DMS53 treated with DMSO at 0.1 percent for 48 hours (cell line): ENCODE data around the gene HIP1R.

Experiments
- DNase-seq: peaks from one replicate; lab custom pipeline; 2025; ENCODE audit not compliant: unreplicated experiment; lab: John Stamatoyannopoulos, UW

Gene HIP1R

GRCh38 chr12:122859303-122860039 is 24.2 kb downstream of the HIP1R start:
- no peak for DNase-seq

GRCh38 chr12:122860040-122860853 is 25.0 kb downstream of the HIP1R start:
- DNase-seq: peak; percentile 53

GRCh38 chr12:122860854-122861586 is 25.8 kb downstream of the HIP1R start:
- no peak for DNase-seq

- no peak for DNase-seq
Observed at GRCh38 chr12:122861587-122861970, 26.3 kb downstream of the HIP1R start.

GRCh38 chr12:122862110-122862634 is 26.9 kb downstream of the HIP1R start:
- no peak for DNase-seq

GRCh38 chr12:122862872-122863701 is 27.8 kb downstream of the HIP1R start:
- DNase-seq: peak; percentile 82

GRCh38 chr12:122864894-122865253 is 29.6 kb downstream of the HIP1R start:
- DNase-seq: no peak

GRCh38 chr12:122865268-122866231 is 30.3 kb downstream of the HIP1R start:
- DNase-seq: peak; percentile 10

- no peak for DNase-seq
Observed at GRCh38 chr12:122866379-122866778, 31.1 kb downstream of the HIP1R start.

- no peak for DNase-seq
Observed at GRCh38 chr12:122866950-122867607, 31.8 kb downstream of the HIP1R start.

- DNase-seq: no peak
Observed at GRCh38 chr12:122867691-122868461, 32.6 kb downstream of the HIP1R start.

- DNase-seq: no peak
Observed at GRCh38 chr12:122868471-122869177, 33.4 kb downstream of the HIP1R start.

- DNase-seq: no peak
Observed at GRCh38 chr12:122869207-122869973, 34.1 kb downstream of the HIP1R start.

- no peak for DNase-seq
Observed at GRCh38 chr12:122870163-122870842, 35.0 kb downstream of the HIP1R start.

- no peak for DNase-seq
Observed at GRCh38 chr12:122870867-122871664, 35.8 kb downstream of the HIP1R start.
